DMS 273 (cell line): ENCODE data around the gene MYO5C.
"Not testable (repeated sequence)": the region's sequence is repeated elsewhere in the genome, so short reads cannot be mapped to it uniquely, and the experiment has no call there.

Experiments
- DNase-seq: peaks from one replicate; lab custom pipeline; 2025; ENCODE audit not compliant: unreplicated experiment; lab: John Stamatoyannopoulos, UW

Gene MYO5C

DNA sequence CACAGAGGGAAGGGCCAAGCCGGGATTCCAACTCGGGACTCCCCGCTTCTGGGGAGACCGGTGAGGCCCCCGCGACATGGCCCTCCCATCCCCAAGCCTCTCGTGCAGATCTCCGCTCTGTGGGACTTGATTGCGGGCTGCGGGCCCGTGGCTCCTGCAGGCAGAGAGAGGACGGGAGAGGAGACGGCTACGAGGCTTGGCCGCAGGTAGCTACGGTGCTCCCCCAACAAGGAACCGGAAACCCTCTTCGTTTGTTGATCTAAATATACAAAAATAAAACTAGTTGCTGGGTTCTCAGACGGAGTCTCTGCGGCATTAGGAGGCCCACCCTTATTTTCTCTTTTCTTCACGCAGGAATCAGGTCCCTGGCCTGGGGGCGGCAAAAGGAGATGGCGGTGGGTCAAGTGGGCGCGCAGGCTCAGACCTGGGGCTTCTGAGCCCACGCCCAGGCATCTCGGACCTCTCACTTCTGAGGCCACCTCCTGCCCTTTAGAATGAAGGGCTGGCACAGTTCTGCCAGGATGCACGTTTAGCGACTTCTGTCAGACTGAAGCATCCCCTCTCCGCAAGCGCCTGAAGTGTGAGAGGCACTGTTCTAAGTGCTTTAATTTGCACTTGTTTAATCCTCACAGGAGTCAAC, 115.3 kb downstream of the MYO5C start:
- no peak for DNase-seq

DNA sequence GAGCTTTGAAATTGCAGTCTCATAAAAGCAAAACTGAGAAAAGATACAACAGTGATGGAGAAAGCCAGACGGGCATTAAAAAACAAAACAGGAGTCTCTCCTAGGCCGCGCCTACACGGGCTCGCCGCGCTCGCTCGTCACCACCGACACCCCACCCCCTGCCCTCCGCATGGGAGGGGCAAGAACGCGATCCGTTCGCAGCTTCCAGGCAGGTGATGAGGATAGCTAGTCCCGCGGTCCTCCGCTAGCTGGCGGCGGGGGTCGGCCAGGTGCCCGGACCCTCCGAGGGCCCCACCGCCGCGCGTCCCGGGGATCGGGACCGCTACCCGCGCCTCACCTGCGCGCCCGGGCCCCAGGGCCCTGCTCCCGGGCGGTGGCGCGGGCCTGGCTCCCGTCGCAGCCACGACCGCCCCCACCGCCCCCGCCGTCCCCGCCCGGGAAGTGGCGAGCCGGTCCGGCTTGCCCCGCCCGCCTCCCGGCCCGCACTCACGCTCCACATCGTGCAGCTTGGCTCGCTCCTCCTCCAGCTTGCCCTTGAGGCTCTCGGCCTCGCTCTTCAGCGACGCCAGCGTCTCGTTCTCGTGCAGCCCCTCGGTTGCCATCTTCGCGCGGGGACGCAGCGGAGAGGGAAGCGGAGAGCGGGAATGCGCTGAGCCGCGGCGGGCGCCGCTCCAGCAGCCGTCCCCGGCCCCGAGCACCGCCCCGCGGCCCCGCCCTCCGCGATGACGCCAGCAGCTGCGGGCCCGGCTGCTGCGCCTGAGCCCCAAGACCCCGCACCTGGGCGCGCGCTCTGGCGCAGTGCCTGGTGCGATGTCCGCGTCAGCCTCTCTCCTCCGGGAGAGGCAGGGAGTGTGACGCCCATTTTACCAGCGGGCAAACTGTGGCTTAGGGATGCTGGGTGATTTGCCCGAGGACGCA, 116.1 kb downstream of the MYO5C start:
- peak; percentile 86 for DNase-seq

DNA sequence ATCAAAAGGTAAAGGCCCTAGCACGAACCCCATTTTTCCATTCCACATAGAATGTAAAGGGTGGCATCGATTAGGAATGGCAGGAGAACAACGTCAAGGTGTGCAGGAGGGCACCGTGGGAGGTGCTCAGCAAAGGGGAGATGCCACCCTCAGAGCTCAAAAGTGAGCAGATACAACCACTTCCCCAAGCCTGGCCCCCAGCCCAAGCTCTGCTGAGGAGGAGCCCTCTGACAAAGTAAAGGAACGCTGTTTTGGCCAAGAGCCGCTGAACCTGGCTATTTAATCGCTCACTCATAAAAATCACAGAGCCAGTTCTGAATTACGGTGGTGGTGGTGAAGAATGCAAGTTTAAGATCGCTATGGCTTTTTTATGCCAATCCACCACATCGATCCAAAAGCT, 116.8 kb downstream of the MYO5C start:
- DNase-seq, result peak; percentile 32

DNA sequence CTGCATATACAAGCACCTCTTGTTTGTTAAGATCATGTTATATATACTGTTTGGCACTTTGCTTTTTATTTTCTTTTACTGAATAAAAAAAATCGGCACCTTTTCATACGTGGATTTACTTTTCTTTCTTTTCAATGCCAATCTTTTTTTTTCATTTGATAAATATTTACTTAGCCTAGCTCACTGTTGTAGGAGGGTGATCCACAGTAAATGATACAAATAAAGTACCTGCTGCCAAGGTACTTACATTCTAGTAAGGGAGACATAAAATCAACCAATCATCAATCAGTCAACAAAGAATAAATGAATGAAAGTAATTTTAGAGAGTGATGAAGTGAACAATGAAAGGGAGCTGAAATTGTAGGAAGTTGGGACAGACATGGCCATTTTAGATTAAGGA, 122.7 kb downstream of the MYO5C start:
- no peak for DNase-seq

DNA sequence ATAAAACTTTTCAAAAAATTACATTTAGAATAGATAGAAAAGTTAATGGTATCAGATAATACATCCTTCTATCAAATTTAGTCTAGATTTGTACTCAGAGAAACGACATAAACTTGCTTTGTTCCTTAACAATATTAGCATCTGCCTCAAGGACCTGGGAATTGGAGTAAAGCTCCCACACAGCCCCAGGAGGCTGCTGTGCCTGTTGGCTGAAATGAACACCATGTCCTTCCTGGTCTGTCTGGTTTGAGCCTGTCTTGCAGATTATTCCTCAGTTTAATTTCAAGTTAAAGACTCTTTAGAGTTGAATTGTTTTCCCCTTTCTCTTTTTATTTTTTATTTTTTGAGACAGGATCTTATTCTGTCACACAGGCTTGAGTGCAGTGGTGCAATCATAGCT, 123.8 kb downstream of the MYO5C start:
- DNase-seq, result peak; percentile 9

DNA sequence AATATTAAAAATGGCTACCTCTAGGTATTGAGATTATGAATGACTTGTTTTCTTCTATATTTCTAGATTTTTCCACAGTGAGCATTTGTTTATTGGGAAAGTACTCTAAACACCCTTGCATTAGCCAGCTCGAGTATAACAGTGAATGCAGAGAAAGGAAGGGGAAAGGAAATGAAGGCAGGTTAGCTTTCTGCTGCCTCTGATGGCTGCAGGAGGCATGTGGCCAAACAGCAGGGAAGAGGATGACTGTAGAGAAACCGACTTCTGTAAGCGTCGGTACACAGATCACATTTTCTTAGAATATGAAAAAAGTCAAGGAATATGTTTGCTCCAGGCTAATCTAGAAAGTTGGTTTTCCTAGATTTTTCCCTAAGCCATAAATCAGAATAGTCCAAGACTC, 124.2 kb downstream of the MYO5C start:
- peak; percentile 45 for DNase-seq

DNA sequence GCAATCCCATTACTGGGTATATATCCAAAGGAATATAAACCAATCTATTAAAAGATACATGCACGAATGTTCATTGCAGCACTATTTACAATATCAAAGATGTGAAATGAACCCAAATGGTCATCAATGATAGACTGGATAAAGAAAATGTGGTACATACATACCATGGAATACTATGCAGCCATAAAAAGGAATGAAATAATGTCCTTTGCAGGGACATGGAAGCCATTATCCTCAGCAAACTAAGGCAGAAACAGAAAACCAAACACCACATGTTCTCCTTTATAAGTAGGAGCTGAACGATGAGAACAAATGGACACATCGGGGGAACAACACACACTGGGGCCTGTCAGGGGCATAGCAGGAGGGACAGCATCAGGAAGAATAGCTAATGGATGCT, 125.4 kb downstream of the MYO5C start:
- DNase-seq, result not testable (repeated sequence)

DNA sequence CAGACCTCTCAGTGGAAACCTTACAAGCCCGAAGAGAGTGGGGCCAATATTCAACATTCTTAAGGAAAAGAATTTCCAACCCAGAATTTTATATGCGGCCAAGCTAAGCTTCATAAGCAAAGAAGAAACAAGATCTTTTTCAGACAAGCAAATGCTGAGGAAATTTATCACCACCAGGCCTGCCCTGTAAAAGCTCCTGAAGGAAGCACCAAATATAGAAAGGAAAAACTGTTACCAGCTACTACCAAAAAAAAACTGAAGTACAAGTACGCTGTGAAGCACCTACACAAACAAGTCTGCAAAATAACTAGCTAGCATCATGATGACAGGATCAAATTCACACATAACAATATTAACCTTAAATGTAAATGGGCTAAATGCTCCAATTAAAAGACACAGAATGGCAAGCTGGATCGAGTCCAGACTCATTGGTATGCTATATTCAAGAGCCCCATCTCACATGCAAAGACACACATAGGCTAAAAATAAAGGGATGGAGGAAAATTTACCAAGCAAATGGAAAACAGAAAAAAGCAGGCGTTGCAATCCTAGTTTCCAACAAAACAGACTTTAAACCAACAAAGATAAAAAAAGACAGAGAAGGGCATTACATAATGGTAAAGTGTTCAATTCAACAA, 130.0 kb downstream of the MYO5C start:
- DNase-seq, result peak; percentile 32

DNA sequence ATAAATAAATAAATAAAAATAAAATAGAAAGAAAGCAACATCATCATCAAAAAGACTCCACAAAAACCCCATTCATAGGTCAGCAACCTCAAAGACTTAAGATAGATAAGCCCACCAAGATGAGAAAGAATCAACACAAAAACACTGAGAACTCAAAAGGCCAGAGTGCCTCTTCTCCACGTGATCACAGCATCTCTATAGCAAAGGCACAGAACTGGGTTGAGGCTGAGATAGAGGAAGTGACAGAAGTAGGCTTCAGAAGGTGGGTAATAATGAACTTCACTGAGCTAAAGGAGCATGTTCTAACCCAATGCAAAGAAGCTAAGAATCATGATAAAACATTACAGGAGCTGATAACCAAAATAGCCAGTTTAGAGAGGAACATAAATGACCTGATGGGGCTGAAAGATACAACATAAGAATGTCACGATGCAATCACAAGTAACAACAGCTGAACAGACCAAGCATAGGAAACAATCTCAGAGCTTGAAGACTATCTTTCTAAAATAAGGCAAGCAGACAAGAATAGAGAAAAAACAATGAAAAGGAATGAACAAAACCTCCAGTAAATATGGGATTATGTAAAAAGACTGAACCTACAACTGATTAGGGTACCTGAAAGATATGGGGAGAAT, 130.9 kb downstream of the MYO5C start:
- no peak for DNase-seq

DNA sequence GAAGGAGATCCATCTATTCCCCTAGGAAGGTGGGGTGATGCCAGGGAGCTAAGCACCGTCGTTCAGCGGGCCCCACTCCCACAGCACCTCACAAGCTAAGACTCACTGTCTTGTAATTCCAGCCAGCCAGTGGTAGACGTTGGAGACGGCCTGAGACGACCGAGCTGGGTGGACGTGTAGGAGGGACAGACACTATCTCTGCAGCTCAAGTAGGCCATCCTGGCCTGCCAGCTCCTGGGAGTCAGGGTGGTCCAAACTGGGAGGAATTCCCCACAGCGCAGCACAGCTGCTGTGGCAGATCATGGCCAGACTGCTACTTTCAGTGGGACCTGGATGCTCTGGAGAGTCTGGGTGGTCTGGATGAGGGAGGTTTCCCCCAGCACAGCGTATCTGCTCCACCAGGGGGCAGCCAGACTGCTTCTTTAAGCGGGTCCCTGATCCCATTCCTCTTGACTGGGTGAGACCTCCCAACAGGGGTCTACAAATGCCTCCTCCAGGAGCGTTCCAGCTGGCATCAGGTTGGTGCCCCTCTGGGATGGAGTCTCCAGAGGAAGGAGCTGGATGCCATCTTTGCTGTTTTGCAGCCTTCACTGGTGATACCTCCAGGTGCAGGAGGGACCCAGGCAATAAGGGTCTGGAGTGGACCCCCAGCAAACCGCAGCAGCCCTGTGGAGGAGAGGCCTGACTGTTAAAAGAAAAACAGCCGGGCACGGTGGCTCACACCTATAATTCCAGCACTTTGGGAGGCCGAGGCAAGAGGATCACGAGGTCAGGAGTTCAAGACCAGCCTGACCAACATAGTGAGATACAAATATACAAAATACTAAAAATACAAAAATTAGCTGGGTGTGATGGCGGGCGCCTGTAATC, 132.0 kb downstream of the MYO5C start:
- DNase-seq, result peak; percentile 19

DNA sequence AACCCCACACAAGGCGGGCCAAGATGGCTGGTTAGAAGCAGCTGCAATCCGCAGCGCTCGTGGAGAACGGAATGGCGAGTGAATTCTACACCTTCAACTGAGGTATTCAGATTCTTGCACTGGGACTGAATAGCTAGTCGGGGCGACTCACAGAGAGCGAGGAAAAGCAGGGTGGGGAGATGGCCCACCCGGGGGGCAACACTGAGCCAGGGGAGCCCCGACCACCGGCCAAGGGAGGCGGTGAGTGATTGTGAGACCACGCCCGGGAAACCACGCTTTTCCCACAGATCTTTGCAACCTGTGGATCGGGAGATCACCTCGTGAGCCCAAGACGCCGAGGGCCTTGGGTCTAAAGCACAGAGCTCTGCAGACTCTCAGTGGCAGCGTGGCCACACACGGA, 132.7 kb downstream of the MYO5C start:
- DNase-seq, result no peak

DNA sequence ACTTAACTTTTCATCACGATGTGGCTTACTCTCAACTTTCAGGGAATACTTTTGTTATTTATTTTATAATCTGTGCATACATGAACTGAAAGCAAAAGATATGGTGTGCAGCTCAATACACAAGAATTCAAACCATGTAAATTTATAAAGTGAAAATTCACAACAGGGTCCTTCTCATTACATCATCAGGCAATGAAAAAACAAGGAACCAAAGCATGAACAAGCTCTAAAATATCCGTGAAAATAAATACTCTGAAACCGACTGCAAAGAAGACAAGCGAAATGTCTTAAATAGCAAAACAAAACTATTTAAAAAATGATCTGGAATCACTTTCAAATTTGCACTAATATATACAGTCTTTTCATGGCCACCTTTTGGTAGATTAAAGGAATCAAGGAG, 133.3 kb downstream of the MYO5C start:
- no peak for DNase-seq

DNA sequence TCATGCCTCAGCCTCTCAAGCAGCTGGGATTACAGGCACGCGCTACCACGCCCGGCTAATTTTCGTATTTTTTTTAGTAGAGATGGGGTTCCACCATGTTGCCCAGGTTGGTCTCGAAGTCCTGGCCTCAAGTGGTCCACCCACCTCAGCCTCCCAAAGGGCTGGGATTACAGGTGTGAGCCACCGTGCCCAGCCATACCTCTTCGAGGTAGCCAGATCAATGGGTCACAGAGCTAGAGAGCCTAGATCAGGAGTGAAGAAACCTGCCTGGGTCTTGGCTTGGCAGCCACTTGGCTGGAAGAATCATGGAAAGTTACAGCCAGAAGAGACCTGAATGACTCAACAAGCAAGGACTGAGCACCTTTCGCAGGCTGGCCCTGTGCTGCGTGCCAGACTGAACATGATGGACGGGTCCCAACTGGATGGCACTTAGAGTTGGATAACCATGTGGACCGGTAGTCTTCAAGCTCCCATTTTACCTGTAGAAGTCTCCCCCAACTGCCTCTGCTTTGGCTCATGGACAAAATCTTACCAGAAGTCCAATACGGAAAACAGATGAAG, 134.1 kb downstream of the MYO5C start:
- no peak for DNase-seq

DNA sequence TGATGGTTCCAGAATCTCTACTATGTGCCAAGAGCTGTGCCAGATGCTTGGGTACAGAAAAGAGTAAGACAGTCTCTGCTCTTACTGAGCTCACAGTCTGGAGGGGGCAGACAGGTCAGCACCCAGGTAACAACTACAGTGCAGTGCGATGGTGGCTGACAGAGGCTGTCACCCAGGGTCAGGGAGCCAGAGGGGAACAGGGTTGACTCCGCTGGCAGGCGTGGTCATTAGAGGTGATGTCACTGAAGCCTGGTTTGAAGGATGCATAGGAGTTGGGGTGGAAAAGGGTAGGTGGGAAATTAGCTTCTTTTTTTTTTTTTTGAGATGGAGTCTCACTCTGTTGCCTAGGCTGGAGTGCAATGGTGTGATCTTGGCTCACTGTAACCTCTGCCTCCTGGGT, 136.0 kb downstream of the MYO5C start:
- no peak for DNase-seq

DNA sequence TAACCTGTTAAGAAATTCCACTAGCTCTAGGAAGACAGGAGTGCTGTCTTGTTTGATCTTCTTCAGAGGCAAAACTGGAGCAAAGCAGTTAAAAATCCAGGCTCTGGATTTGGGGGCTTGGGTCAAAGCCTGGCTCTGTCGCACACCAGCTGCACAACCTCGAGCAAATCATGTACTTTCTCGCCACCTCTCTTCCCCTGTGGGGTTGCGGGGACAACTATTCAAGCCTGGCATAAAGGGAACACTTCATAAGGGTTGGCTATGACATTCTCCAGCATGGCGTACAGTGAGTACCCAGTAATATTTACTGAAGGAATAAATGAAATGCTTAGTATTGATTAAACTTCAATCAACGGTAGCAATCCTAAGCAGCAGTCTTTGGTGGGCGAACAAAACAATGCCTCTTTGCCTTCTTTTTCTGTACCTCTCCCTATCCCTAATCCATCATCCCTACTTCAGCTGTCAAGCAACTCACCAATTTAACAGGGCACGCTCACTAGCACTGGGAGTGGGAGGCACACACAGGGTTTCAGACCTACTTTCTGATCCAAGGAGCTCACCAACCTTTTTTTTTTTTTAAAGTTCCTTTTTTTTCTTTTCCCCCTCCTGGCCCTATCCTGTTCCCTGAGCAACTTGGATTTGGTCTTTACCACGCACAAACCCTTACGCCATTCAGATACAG, 137.4 kb downstream of the MYO5C start:
- no peak for DNase-seq

DNA sequence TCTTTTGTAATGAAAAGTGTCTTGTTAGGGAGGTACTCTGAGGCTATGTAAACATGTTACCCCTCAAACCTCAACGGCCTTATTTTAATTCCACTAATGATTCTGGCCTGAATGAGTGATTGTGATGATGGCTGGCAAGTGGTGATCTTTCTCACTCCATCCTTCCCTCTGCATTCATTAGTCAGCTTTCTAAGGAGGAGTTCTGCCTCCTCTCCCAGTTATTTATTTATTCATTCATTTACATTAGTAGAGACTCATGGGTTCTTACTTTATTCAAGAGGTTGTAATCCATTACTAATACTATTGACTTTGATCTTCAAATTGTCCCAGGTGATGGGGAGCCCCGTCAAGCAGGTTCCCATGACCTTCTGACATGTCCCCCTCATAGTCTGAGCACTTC, 139.7 kb downstream of the MYO5C start:
- DNase-seq, result no peak

DNA sequence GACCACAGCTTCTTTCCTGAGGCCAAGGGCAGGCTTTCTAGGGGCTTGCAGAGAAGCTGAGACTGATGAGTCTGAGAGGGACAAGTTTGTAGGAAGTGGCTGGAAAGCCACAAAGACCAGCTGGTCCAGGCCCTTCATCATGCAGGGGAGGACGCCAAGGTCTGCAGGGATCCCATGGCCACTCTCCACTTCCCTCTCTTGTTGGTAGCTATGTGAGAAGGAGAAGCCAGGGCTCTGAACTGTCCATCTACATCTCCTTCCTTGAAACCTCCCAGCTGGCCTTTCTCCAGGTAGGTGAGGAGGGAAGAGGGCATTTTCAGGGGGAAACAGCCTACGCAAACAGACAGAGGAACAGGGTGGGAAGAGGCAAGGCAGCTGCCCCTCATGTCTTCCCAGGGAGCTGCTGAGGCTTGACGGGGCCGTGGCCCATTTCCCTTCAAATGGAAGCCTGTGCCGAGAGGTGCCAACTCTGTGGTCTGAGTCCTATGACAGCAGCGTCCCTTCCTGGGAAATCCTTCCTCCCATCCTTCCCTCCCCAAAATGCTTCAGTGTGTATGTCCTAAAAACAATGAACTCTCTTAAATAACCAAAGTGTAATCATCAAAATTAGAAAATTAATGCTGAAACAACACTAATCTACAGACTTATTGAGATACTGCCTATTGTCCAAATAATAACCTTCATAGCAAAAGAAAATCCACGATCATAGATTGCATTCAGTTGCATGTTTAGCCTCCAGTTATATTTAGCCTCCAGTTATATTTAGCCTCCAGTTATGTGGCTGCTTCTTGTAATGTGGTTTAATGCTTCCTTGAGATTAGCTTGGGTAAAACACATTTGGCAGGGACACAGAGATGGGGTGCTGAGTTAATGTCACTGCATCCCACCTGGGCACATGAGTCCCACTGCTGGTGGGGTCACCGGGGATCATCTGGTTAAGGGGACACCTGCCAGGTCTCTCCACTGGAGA, 140.4 kb downstream of the MYO5C start:
- DNase-seq, result no peak
